ENCODE measurements around the gene ARHGAP42. TPM values are rescaled to one million over a fixed set of nuclear protein-coding genes. Genes with fewer than 3 reads are reported as not detected.

Gene ARHGAP42
- total and polyA plus RNA-seq, 11 donors = 3.8 to 12.4 (median 8.6) TPM

DNA sequence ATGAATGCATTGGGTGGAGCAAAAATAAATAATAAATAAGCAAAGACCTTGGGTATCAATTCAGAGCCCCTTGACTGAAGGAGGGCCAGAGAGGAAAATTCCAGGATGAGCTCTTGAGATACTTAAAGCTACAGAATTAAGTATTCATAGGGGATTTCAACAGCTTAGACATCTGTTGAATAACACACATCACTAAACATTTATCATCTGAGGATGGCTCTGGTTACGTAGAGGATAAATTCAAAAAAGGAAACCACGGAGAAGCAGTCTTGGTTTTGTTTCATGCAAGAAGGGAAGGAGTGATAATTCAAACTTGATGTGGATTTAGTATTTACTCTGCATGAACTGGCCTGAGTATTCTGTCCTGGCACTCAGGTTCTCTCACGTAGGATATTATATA is 29.8 kb downstream of the ARHGAP42 start:
- no peaks in the 10 kb centered on the region for H3K36me3 ChIP-seq
- intact Hi-C loops (cut with DNase I) = no loop called here
- H3K4me1 ChIP-seq = peaks cover 7 to 38% (median 21%) of the 10 kb centered on the region in 12 donors
- WGBS, 4 donors = 78 to 82% (median 79%) methylated on average over 3 of the region's 3 CpGs
- ATAC-seq (no peak), DNase-seq (no peak)
- H3K27me3 ChIP-seq = no peaks in the 10 kb centered on the region
- TF ChIP-seq POLR2A (IDR thresholded peaks at IDR 0.05) = no peak
- TF ChIP-seq, protein P1, sequence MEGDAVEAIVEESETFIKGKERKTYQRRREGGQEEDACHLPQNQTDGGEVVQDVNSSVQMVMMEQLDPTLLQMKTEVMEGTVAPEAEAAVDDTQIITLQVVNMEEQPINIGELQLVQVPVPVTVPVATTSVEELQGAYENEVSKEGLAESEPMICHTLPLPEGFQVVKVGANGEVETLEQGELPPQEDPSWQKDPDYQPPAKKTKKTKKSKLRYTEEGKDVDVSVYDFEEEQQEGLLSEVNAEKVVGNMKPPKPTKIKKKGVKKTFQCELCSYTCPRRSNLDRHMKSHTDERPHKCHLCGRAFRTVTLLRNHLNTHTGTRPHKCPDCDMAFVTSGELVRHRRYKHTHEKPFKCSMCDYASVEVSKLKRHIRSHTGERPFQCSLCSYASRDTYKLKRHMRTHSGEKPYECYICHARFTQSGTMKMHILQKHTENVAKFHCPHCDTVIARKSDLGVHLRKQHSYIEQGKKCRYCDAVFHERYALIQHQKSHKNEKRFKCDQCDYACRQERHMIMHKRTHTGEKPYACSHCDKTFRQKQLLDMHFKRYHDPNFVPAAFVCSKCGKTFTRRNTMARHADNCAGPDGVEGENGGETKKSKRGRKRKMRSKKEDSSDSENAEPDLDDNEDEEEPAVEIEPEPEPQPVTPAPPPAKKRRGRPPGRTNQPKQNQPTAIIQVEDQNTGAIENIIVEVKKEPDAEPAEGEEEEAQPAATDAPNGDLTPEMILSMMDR (IDR thresholded peaks at IDR 0.05) = no peak
- H3K4me3 ChIP-seq = no peak overlapping the region
- H3K27ac ChIP-seq = peak overlapping the region in 3 of 12 donors; percentile 17 to 55 (median 21)
- no peaks in the 10 kb centered on the region for H3K9me3 ChIP-seq

DNA sequence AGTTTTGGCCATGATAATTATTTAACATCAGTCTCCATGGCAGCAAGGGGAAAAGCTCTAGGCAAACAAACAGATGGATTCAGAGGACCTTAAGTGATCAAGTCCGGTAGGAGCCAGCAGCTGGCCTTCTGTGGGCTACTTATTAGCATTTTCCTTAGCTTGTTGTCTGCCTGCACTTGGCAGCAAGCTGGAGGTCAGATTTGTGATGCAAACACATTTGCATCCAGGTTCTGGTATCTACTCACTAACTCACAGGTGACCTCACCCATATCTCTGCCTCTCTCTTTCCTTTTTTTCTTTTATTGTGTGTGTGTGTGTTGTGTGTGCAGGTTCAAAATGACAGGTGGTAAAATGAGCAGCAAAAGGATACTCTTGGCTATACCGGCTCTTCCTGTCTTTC is 32.3 kb downstream of the ARHGAP42 start:
- no peak for TF ChIP-seq POLR2A (IDR thresholded peaks at IDR 0.05)
- TF ChIP-seq, protein P1 (IDR thresholded peaks at IDR 0.05) = no peak
- ATAC-seq (peak in 2 of 4 donors; percentile 11 to 23), DNase-seq (peak in 1 of 5 donors; percentile 39)
- H3K4me1 ChIP-seq = peaks cover 7 to 38% (median 21%) of the 10 kb centered on the region in 12 donors
- peak overlapping the region in 11 of 12 donors; percentile 25 to 78 (median 66) for H3K27ac ChIP-seq
- peak overlapping the region in 2 of 12 donors; percentile 1 to 10 for H3K4me3 ChIP-seq
- no peaks in the 10 kb centered on the region for H3K9me3 ChIP-seq
- H3K27me3 ChIP-seq = no peaks in the 10 kb centered on the region
- WGBS, 4 donors = 0 to 17% (median 9%) methylated on average over 2 of the region's 2 CpGs
- no peaks in the 10 kb centered on the region for H3K36me3 ChIP-seq
- intact Hi-C loops (cut with DNase I) = no loop called here

DNA sequence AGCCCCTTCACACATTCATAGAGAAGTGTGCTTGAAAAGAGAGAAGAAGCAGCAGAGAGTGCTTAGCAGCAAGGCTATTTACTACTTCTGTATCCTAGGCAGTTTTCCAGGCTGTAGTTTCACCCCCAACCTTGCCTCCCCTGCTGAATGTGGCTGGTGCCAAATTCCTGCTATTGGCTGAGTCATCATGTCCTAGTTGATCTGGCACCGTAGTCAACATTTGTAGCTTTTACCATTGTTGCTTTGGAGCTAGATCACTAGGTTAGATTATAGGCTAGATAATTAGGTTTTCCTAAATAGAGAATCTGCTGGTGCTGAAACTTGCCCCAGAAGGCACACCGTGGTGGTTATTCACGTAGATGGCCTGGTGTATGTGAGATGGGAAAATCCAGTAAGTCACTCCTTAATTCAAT is 32.7 kb downstream of the ARHGAP42 start:
- intact Hi-C loops (cut with DNase I) = loop anchor here in 2 of 10 donors (5.0 to 10.0 kb wide), 2 partner anchors 33 to 65 kb away; partner anchors contain the start of gene ARHGAP42 (in 2 of the 2)
- Histone ChIP-seq H3K27me3 (no peaks in the 10 kb centered on the region), H3K27ac (peak overlapping the region; percentile 11 to 78 (median 65)), H3K36me3 (no peaks in the 10 kb centered on the region), H3K4me1 (peaks cover 7 to 37% (median 21%) of the 10 kb centered on the region in 12 donors), H3K9me3 (no peaks in the 10 kb centered on the region), H3K4me3 (peak overlapping the region in 2 of 12 donors; percentile 1 to 10)
- WGBS, 4 donors = 4 to 20% (median 10%) methylated on average over 3 of the region's 3 CpGs
- DNase-seq = peak in 4 of 5 donors; percentile 54 to 75 (median 66)
- ATAC-seq = peak; percentile 91 to 98 (median 95)
- TF ChIP-seq, protein P1 (IDR thresholded peaks at IDR 0.05) = no peak
- no peak for TF ChIP-seq POLR2A (IDR thresholded peaks at IDR 0.05)

DNA sequence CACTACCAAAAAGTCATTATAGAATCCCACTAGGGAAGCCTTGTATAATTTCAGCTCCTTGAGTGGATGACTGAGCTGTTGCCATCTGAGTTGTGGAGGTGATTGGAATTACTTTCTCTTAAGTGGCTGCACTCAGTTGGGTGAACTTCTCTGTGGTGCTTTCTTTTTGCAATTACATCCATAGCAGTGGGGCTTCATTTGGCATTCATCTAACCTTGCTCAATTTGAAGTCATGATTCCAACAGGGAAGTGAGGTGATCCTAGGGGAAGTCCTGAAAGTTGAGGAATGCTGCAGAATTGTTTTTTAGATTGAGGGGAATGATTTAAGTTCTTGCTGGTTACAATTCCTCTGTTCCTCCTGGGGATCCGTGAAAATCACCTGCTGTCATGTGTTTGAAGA is 39.6 kb downstream of the ARHGAP42 start:
- intact Hi-C loops (cut with DNase I) = loop anchor here in 1 of 10 donors (10.0 kb wide), 1 partner anchor 58 kb away; no protein-coding TSS in a partner anchor

More for the DNA sequence above, 39.6 kb downstream of the ARHGAP42 start:
- peaks cover 0 to 55% (median 20%) of the 10 kb centered on the region in 12 donors for H3K4me1 ChIP-seq
- peak overlapping the region in 8 of 12 donors; percentile 9 to 75 (median 64) for H3K27ac ChIP-seq
- H3K36me3 ChIP-seq = no peaks in the 10 kb centered on the region
- WGBS, 4 donors = 20 to 33% (median 26%) methylated on average over 1 of the region's 1 CpG
- H3K27me3 ChIP-seq = no peaks in the 10 kb centered on the region
- DNase-seq (no peak), ATAC-seq (peak in 1 of 4 donors; percentile 24)
- TF ChIP-seq, protein P1 (IDR thresholded peaks at IDR 0.05) = no peak
- TF ChIP-seq POLR2A (IDR thresholded peaks at IDR 0.05) = no peak
- no peaks in the 10 kb centered on the region for H3K9me3 ChIP-seq
- no peak overlapping the region for H3K4me3 ChIP-seq
